Effector memory CD4-positive, alpha-beta T cell (primary cell): ENCODE results near the gene CHRDL2.

ENCODE experiments used
- DNase-seq, 3 donors: peaks; one replicate each; pipeline ENCODE4 v3.0.0-alpha.2; 2020
- H3K27ac ChIP-seq: 2 replicates; pipeline ENCODE4 v1.7.0; 2013; ENCODE audit warnings: mild to moderate bottlenecking, low read length, moderate library complexity; ENCODE audit not compliant: insufficient read depth, poor library complexity, severe bottlenecking
- H3K27me3 ChIP-seq: replicated peaks from 2 replicates; pipeline ENCODE4 v1.7.0; 2013; ENCODE audit warnings: mild to moderate bottlenecking, low read length; ENCODE audit not compliant: insufficient read depth, control insufficient read depth, poor library complexity, severe bottlenecking
- H3K36me3 ChIP-seq: 2 replicates; pipeline ENCODE4 v1.7.0; 2013; ENCODE audit warnings: mild to moderate bottlenecking, low read length, moderate library complexity; ENCODE audit not compliant: control insufficient read depth, insufficient read depth
- H3K4me1 ChIP-seq: 2 replicates; pipeline ENCODE4 v1.7.0; 2013; ENCODE audit warnings: low read length, mild to moderate bottlenecking; ENCODE audit not compliant: control insufficient read depth, insufficient read depth, poor library complexity, severe bottlenecking
- H3K4me3 ChIP-seq: 2 replicates; pipeline ENCODE4 v1.7.0; 2013; ENCODE audit warnings: low read length, low read depth, mild to moderate bottlenecking; ENCODE audit not compliant: insufficient read depth, poor library complexity, severe bottlenecking
- H3K9me3 ChIP-seq: 2 replicates; pipeline ENCODE4 v1.7.0; 2013; ENCODE audit warnings: mild to moderate bottlenecking, low read length, moderate library complexity; ENCODE audit not compliant: control insufficient read depth

Gene CHRDL2

GRCh38 chr11:74681686-74682651 is 49.3 kb downstream of the CHRDL2 start:
- Histone ChIP-seq H3K9me3 (no peaks in the 10 kb centered on the region), H3K4me3 (no peak overlapping the region), H3K27ac (no peak overlapping the region), H3K27me3 (peaks cover 6% of the 10 kb centered on the region), H3K36me3 (no peaks in the 10 kb centered on the region), H3K4me1 (no peaks in the 10 kb centered on the region)
- no peak for DNase-seq

GRCh38 chr11:74680703-74681531 is 50.3 kb downstream of the CHRDL2 start:
- no peak overlapping the region for H3K27ac ChIP-seq
- H3K9me3 ChIP-seq, result no peaks in the 10 kb centered on the region
- no peaks in the 10 kb centered on the region for H3K36me3 ChIP-seq
- H3K4me3 ChIP-seq, result no peak overlapping the region
- peaks cover 6% of the 10 kb centered on the region for H3K27me3 ChIP-seq
- no peak for DNase-seq
- H3K4me1 ChIP-seq, result no peaks in the 10 kb centered on the region

GRCh38 chr11:74680035-74680671 is 51.1 kb downstream of the CHRDL2 start:
- Histone ChIP-seq H3K9me3 (no peaks in the 10 kb centered on the region), H3K36me3 (no peaks in the 10 kb centered on the region), H3K27ac (no peak overlapping the region), H3K4me1 (no peaks in the 10 kb centered on the region), H3K27me3 (peaks cover 6% of the 10 kb centered on the region), H3K4me3 (no peak overlapping the region)
- no peak for DNase-seq

- Histone ChIP-seq H3K4me3 (no peak overlapping the region), H3K27ac (no peak overlapping the region), H3K4me1 (no peaks in the 10 kb centered on the region), H3K36me3 (no peaks in the 10 kb centered on the region), H3K27me3 (peaks cover 6% of the 10 kb centered on the region), H3K9me3 (no peaks in the 10 kb centered on the region)
- no peak for DNase-seq
Measured at GRCh38 chr11:74679513-74679865, 51.7 kb downstream of the CHRDL2 start.

- Histone ChIP-seq H3K9me3 (no peaks in the 10 kb centered on the region), H3K27me3 (peaks cover 6% of the 10 kb centered on the region), H3K36me3 (no peaks in the 10 kb centered on the region), H3K4me3 (no peak overlapping the region), H3K27ac (no peak overlapping the region), H3K4me1 (no peaks in the 10 kb centered on the region)
- no peak for DNase-seq
Measured at GRCh38 chr11:74678591-74679512, 52.4 kb downstream of the CHRDL2 start.

- Histone ChIP-seq H3K36me3 (no peaks in the 10 kb centered on the region), H3K4me1 (no peaks in the 10 kb centered on the region), H3K27me3 (peaks cover 5% of the 10 kb centered on the region), H3K27ac (no peak overlapping the region), H3K9me3 (no peaks in the 10 kb centered on the region), H3K4me3 (no peak overlapping the region)
- DNase-seq, result no peak
Measured at GRCh38 chr11:74678041-74678440, 53.2 kb downstream of the CHRDL2 start.

- no peak overlapping the region for H3K4me3 ChIP-seq
- H3K4me1 ChIP-seq, result no peaks in the 10 kb centered on the region
- H3K27me3 ChIP-seq, result no peaks in the 10 kb centered on the region
- no peak for DNase-seq
- no peak overlapping the region for H3K27ac ChIP-seq
- no peaks in the 10 kb centered on the region for H3K9me3 ChIP-seq
- no peaks in the 10 kb centered on the region for H3K36me3 ChIP-seq
Measured at GRCh38 chr11:74677131-74677530, 54.1 kb downstream of the CHRDL2 start.

GRCh38 chr11:74676596-74676995 is 54.6 kb downstream of the CHRDL2 start:
- no peak for DNase-seq
- H3K4me1 ChIP-seq, result no peaks in the 10 kb centered on the region
- no peaks in the 10 kb centered on the region for H3K36me3 ChIP-seq

GRCh38 chr11:74675761-74676160 is 55.5 kb downstream of the CHRDL2 start:
- Histone ChIP-seq H3K9me3 (no peaks in the 10 kb centered on the region), H3K4me3 (no peak overlapping the region), H3K36me3 (no peaks in the 10 kb centered on the region), H3K27me3 (no peaks in the 10 kb centered on the region), H3K27ac (no peak overlapping the region), H3K4me1 (no peaks in the 10 kb centered on the region)
- no peak for DNase-seq

More at GRCh38 chr11:74676596-74676995, 54.6 kb downstream of the CHRDL2 start:
- H3K27ac ChIP-seq, result no peak overlapping the region
- no peak overlapping the region for H3K4me3 ChIP-seq
- no peaks in the 10 kb centered on the region for H3K27me3 ChIP-seq
- no peaks in the 10 kb centered on the region for H3K9me3 ChIP-seq
